K562 (cell line): ENCODE data around the gene SLC39A7. TPM values are rescaled to one million over a fixed set of nuclear protein-coding genes. Genes with fewer than 3 reads are reported as not detected.
A peak's percentile ranks its signal among the peaks of the same experiment; 100 is the strongest.

Experiments
- ATAC-seq: fragments of 200-7000 bp; cut with Tn5 transposase; 3 replicates; pipeline ENCODE4 v1.9.1; 2020; ENCODE audit warnings: moderate library complexity
- BruUV-seq: library from RNA; stranded (reverse); fragments of 400-500 nt; replicated peaks from 2 replicates; lab custom pipeline; 2021; lab: Mats Ljungman, UMichigan
- CTCF ChIA-PET: fragments of 300-600 bp; formaldehyde crosslinking; extraction: SDS; loops from one replicate; lab custom pipeline; 2021; ENCODE audit warnings: low intra/inter-chr PET ratio; lab: Yijun Ruan, JAX
- POLR2A ChIA-PET: fragments of 300-600, 350-650 bp; sonication (Branson Sonifier 250); formaldehyde crosslinking; extraction: SDS; loops from one replicate; lab custom pipeline; 2021; ENCODE audit warnings: antibody characterized with exemption, inconsistent platforms; lab: Yijun Ruan, JAX
- DNase-seq, 4 experiments: peaks; one replicate each; pipeline versions ENCODE4 v3.0.0 to v3.0.0-alpha.2; 2011 to 2018; ENCODE audit warnings: low spot score in 3 of 4, mixed read lengths in 3 of 4; ENCODE audit errors: extremely low read depth in 1 of 4
- FAIRE-seq: peaks from 2 replicates; lab custom pipeline; 2011; peaks lifted over from hg19 to GRCh38; lab: Jason Lieb, UNC
- H2AFZ ChIP-seq: 2 replicates; pipeline ENCODE4 v1.6.0; 2011; ENCODE audit warnings: low read depth, low read length, control low read depth, inconsistent platforms
- H3K27ac ChIP-seq: fragments of 200-600 bp; 3 replicates; pipeline ENCODE4 v1.8.0; 2011; ENCODE audit warnings: low read depth, mild to moderate bottlenecking, control low read depth, inconsistent platforms, low read length, moderate library complexity, mixed read lengths; ENCODE audit errors: extremely low read depth
- H3K27me3 ChIP-seq, 2 experiments: fragments of 300-600 bp in 1 of 2; 2 replicates in 1 of 2; 3 replicates in 1 of 2; pipeline versions ENCODE4 v1.6.0 to v1.8.0; 2011; ENCODE audit warnings: inconsistent platforms in 2 of 2, low read length in 2 of 2, mild to moderate bottlenecking in 1 of 2, mixed read lengths in 1 of 2, moderate library complexity in 1 of 2; ENCODE audit not compliant: control insufficient read depth in 2 of 2, insufficient read depth in 2 of 2
- H3K36me3 ChIP-seq: fragments of 300-600 bp; 3 replicates; pipeline ENCODE4 v1.8.0; 2011; ENCODE audit warnings: mild to moderate bottlenecking, low read length, inconsistent platforms; ENCODE audit not compliant: control insufficient read depth, insufficient read depth
- H3K4me1 ChIP-seq, 2 experiments: fragments of 200-600 bp in 1 of 2; replicated peaks in 1 of 2; 2 replicates in 1 of 2; 3 replicates in 1 of 2; pipeline versions ENCODE4 v1.5.1 to v1.8.0; 2011; ENCODE audit warnings: inconsistent platforms in 2 of 2, low read length in 2 of 2, mild to moderate bottlenecking in 1 of 2, mixed read lengths in 1 of 2, moderate library complexity in 1 of 2; ENCODE audit not compliant: control insufficient read depth in 2 of 2, insufficient read depth in 2 of 2
- H3K4me2 ChIP-seq: 2 replicates; pipeline ENCODE4 v1.6.1; 2011; ENCODE audit warnings: low read length, control low read depth, inconsistent platforms, mixed read lengths; ENCODE audit not compliant: insufficient read depth
- H3K4me3 ChIP-seq: fragments of 200-600 bp; sonication (generic), shearing (Covaris generic); 2 replicates; pipeline ENCODE4 v1.5.1; 2016; ENCODE audit warnings: control low read depth, inconsistent platforms
- H3K79me2 ChIP-seq: fragments of 200-600 bp; 3 replicates; pipeline ENCODE4 v1.8.0; 2011; ENCODE audit warnings: low read length, inconsistent platforms; ENCODE audit not compliant: control insufficient read depth, insufficient read depth
- H3K9ac ChIP-seq, 2 experiments: 2 replicates each; pipeline versions ENCODE4 v1.6.0 to v1.6.1; 2011; ENCODE audit warnings: low read depth in 2 of 2, low read length in 2 of 2, control low read depth in 1 of 2, inconsistent platforms in 1 of 2, mild to moderate bottlenecking in 1 of 2, mixed read lengths in 1 of 2; ENCODE audit not compliant: insufficient read depth in 1 of 2
- H3K9me1 ChIP-seq: one replicate; pipeline ENCODE4 v1.6.0; 2011; ENCODE audit warnings: inconsistent platforms, mild to moderate bottlenecking, low read length, moderate library complexity; ENCODE audit not compliant: control insufficient read depth, insufficient read depth
- H3K9me3 ChIP-seq: replicated peaks from 2 replicates; pipeline ENCODE4 v1.5.1; 2011; ENCODE audit warnings: low read depth, low read length, inconsistent platforms; ENCODE audit not compliant: control insufficient read depth, insufficient read depth
- H4K20me1 ChIP-seq: replicated peaks from 2 replicates; pipeline ENCODE4 v1.6.1; 2011; ENCODE audit warnings: low read length, inconsistent platforms, mixed read lengths; ENCODE audit not compliant: control insufficient read depth, insufficient read depth
- EHMT2 ChIP-seq: fragments of 450-650 bp; IDR thresholded peaks from 2 replicates; pipeline ENCODE4 v1.6.1; 2018; ENCODE audit warnings: antibody characterized with exemption
- FOXP1 ChIP-seq: sonication (generic); formaldehyde crosslinking; IDR thresholded peaks from 2 replicates; pipeline ENCODE4 v1.8.0; 2022; ENCODE audit warnings: mild to moderate bottlenecking, missing genetic modification reagents
- HDAC1 ChIP-seq, 2 experiments: fragments of 450-650 bp; IDR thresholded peaks; 2 replicates each; pipeline ENCODE4 v1.6.1; 2016 to 2017; ENCODE audit warnings: inconsistent platforms in 1 of 2, mild to moderate bottlenecking in 1 of 2, moderate library complexity in 1 of 2
- MAFF ChIP-seq: IDR thresholded peaks from 2 replicates; pipeline ENCODE4 v1.6.1; 2012; ENCODE audit warnings: low read length, improper control_type of control experiment
- MIER1 ChIP-seq: fragments of 450-650 bp; IDR thresholded peaks from 2 replicates; pipeline ENCODE4 v1.6.1; 2016; ENCODE audit warnings: antibody characterized with exemption, mild to moderate bottlenecking, low read depth
- NFIC ChIP-seq: fragments of 450-650 bp; IDR thresholded peaks from 2 replicates; pipeline ENCODE4 v1.6.1; 2017; ENCODE audit warnings: mild to moderate bottlenecking, inconsistent platforms
- NR2C1 ChIP-seq, 2 experiments: fragments of 450-650 bp; IDR thresholded peaks; 2 replicates each; pipeline ENCODE4 v1.6.1; 2017; ENCODE audit warnings: mild to moderate bottlenecking in 2 of 2, antibody characterized with exemption in 1 of 2, inconsistent platforms in 1 of 2, missing compliant biosample characterization in 1 of 2, missing genetic modification characterization in 1 of 2
- NR2C2 ChIP-seq, 2 experiments: fragments of 200-800 bp in 1 of 2; sonication (Bioruptor generic) in 1 of 2; sonication (generic) in 1 of 2; formaldehyde crosslinking in 1 of 2; IDR thresholded peaks; 2 replicates each; pipeline versions ENCODE4 v1.6.1 to v1.8.0; 2016 to 2022; ENCODE audit warnings: mild to moderate bottlenecking in 1 of 2, missing compliant biosample characterization in 1 of 2, missing genetic modification characterization in 1 of 2, missing genetic modification reagents in 1 of 2
- NR2F6 ChIP-seq: fragments of 450-650 bp; formaldehyde crosslinking; IDR thresholded peaks from 2 replicates; pipeline ENCODE4 v1.4.0; 2020; ENCODE audit warnings: mild to moderate bottlenecking
- RBM15 ChIP-seq: fragments of 200-400 bp; formaldehyde crosslinking; IDR thresholded peaks from 2 replicates; pipeline ENCODE4 v1.6.1; 2018; ENCODE audit warnings: mild to moderate bottlenecking, low read length, moderate library complexity; ENCODE audit not compliant: insufficient read depth
- SREBF2 ChIP-seq: sonication (generic); formaldehyde crosslinking; IDR thresholded peaks from 2 replicates; pipeline ENCODE4 v1.4.0; 2020; ENCODE audit warnings: mild to moderate bottlenecking, missing genetic modification reagents
- ZNF143 ChIP-seq: sonication (generic); formaldehyde crosslinking; IDR thresholded peaks from 2 replicates; pipeline ENCODE4 v1.9.0; 2022; ENCODE audit warnings: mild to moderate bottlenecking, missing genetic modification reagents
- ZNF282 ChIP-seq: sonication (generic); formaldehyde crosslinking; IDR thresholded peaks from 2 replicates; pipeline ENCODE4 v1.8.1; 2023; ENCODE audit warnings: missing genetic modification reagents
- ZNF699 ChIP-seq: fragments of 250-450 bp; sonication (Bioruptor Pico); IDR thresholded peaks from 2 replicates; pipeline ENCODE4 v1.8.0; 2021; ENCODE audit warnings: mild to moderate bottlenecking, moderate library complexity; ENCODE audit not compliant: insufficient replicate concordance
- WGBS: fragments of 100-300 bp; shearing (Covaris generic); methylation state at CpG from one replicate; pipeline ENCODE4 v1.1.6; 2016; ENCODE audit warnings: low coverage, mixed read lengths; ENCODE audit not compliant: insufficient coverage; ENCODE audit errors: missing lambda C conversion rate; 5-methylcytosine and 5-hydroxymethylcytosine counted together
- in situ Hi-C: fragments of 300-500 bp; cut with MboI; formaldehyde crosslinking; loops from 4 replicates; pipeline ENCODE4 v1.15.0; 2018; ENCODE audit warnings: inconsistent platforms, mixed read lengths
- intact Hi-C: fragments of 100-400 bp; cut with micrococcal nuclease; formaldehyde crosslinking; loops from 2 replicates; pipeline ENCODE4 v1.14.2; 2022
- polyA plus RNA-seq, 8 experiments: library from polyadenylated mRNA; depleted of rRNA in 4 of 8; stranded (reverse) in 5 of 8; unstranded in 3 of 8; fragments of >200 nt; fragmentation: Nextera tagmentation in 2 of 8; fragmentation: Illumina TruSeq in 1 of 8; extraction: Ambion mirVana in 2 of 8; extraction: Trizol in 1 of 8; gene quantifications; 2 replicates each; pipeline versions ENCODE4 v1.2.1 to v1.2.3, GENCODE V29; 2011 to 2014; ENCODE audit warnings: inconsistent platforms in 1 of 8, missing spikeins in 1 of 8
- total RNA-seq, 7 experiments: library from RNA; depleted of rRNA in 6 of 7; stranded (reverse); fragments of >200 nt in 6 of 7; fragmentation: Illumina TruSeq in 2 of 7; extraction: Trizol in 2 of 7; gene quantifications; 2 replicates each; pipeline versions ENCODE4 v1.2.1 to v1.2.3, GENCODE V29; 2011 to 2021; ENCODE audit warnings: low replicate concordance in 1 of 7
- TF ChIP-seq, protein P1 (sequence below): fragments of 250-450 bp; sonication (Bioruptor Pico); IDR thresholded peaks from 2 replicates; pipeline ENCODE4 v1.4.0; 2020; ENCODE audit warnings: borderline replicate concordance
- TF ChIP-seq, protein P2 (sequence below): sonication (generic); formaldehyde crosslinking; IDR thresholded peaks from 2 replicates; pipeline ENCODE4 v1.8.0; 2022; ENCODE audit warnings: missing genetic modification reagents, mild to moderate bottlenecking, moderate library complexity, borderline replicate concordance

Gene SLC39A7
- total and polyA plus RNA-seq, 9 of the 15 experiments (the other 6 are each of a cell fraction or from before 2014, with no cell fraction given): 21.7 to 169 (median 121) TPM

- TF ChIP-seq MAFF (no peak), RBM15 (no peak), ZNF699 (CRISPR knock-in tag) (no peak)
Observed at GRCh38 chr6:33194431-33194979, 6.2 kb upstream of the SLC39A7 start (continued).

DNA sequence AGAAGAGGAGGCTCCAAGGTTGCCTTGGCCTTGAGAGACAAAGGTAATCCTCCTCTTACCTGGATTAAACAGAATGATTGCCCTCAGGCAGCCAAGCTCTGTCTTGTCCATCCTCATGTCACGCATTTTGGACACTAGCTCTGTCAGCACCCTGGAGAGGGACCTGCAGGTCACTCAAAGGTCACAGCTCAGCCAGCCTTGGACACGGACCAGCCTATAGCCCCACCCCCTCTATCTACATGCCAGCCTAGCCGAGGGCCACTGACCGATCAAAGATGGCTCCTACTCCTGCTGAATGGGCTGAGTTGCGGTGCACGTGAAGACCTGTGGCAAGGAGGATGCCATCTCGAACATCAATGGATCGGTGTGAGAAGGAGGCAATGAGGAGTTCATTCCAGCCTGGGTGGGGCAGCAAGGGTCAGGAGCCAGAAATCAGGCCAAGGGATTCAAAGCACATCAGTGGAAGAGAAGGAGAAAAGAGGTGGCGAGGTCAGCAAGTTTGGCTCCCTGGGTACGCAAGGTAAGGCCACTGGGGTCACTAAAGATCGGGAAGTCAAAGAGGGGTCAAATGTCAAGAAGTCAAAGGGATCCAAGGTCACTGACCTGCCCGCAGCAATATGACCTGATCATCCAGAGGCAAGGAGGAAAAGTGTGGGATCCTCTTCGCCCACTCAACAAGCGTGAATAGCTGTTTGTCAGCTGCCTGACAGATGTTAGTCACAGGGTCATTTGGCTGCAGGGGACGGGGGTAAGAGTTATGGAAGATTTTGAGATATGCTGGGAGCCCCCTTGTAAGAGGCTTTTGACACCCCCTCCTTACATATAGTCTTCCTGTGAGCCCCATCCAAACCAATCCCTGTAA is 5.1 kb upstream of the SLC39A7 start:
- Histone ChIP-seq H3K36me3 (peaks cover 35% of the 10 kb centered on the region; the same call in 2 of the 3 replicates), H3K4me3 (no peak overlapping the region), H3K27me3 (peaks cover 11% of the 10 kb centered on the region in 2 experiments; a peak in 4 of 5 replicates), H3K9me1 (peaks cover 7% of the 10 kb centered on the region), H2AFZ (no peak overlapping the region), H3K79me2 (peaks cover 26% of the 10 kb centered on the region), H3K4me2 (no peak overlapping the region), H4K20me1 (peaks cover 6% of the 10 kb centered on the region; the same call in 1 of the 2 replicates), H3K27ac (no peak overlapping the region), H3K4me1 (peaks cover 17 to 34% of the 10 kb centered on the region in 2 experiments; a peak in 4 of 5 replicates), H3K9ac (peak overlapping the region in 1 of 2 experiments; percentile 57; a peak in 1 of 4 replicates), H3K9me3 (no peaks in the 10 kb centered on the region)
- ATAC-seq (no peak), FAIRE-seq (no peak), DNase-seq (peak in 3 of 4 experiments; percentile 55 to 59 (median 56))
- ChIA-PET POLR2A (interaction anchor here (0.9 to 1.1 kb wide), 2 partner anchors 8 to 9 kb away, joined by 3 to 4 read pairs; partner anchors contain the start of gene HSD17B8), CTCF (interaction anchor here (0.6 kb wide), 3 partner anchors 69 to 200 kb away, joined by 3 read pairs; no protein-coding TSS in a partner anchor)
- 77% methylated on average over 15 of the region's 15 CpGs for WGBS
- BruUV-seq: no TSS peak
- intact Hi-C loops (loop anchor here (2.0 kb wide), 1 partner anchor 35 kb away; no protein-coding TSS in a partner anchor), in situ Hi-C loops (no loop called here)
- TF ChIP-seq NR2C2 (CRISPR knock-in tag; IDR thresholded peaks at IDR 0.05) (0 out of 2 replicates have a peak, but pooled peaks have one; percentile 57), NR2C2 (tag; IDR thresholded peaks at IDR 0.05) (peak; percentile 64), NR2C1 (IDR thresholded peaks at IDR 0.05) (peak; percentile 72), NR2C1 (tag; IDR thresholded peaks at IDR 0.05) (peak; percentile 62), ZNF143 (CRISPR knock-in tag) (0 out of 2 replicates have a peak, but pooled peaks have one; percentile 27), NR2F6 (0 out of 2 replicates have a peak, but pooled peaks have one; percentile 54), NFIC (peak; percentile 52; the same call in 1 of the 2 replicates), FOXP1 (0 out of 2 replicates have a peak, but pooled peaks have one; percentile 26), SREBF2 (CRISPR knock-in tag) (no peak), EHMT2 (peak; percentile 94), MIER1 (peak; percentile 91), HDAC1 (IDR thresholded peaks at IDR 0.05) (peak in 1 of 2 experiments; percentile 12; a peak in 1 of 4 replicates), ZNF282 (CRISPR knock-in tag) (0 out of 2 replicates have a peak, but pooled peaks have one; percentile 40)
- TF ChIP-seq, protein P1, sequence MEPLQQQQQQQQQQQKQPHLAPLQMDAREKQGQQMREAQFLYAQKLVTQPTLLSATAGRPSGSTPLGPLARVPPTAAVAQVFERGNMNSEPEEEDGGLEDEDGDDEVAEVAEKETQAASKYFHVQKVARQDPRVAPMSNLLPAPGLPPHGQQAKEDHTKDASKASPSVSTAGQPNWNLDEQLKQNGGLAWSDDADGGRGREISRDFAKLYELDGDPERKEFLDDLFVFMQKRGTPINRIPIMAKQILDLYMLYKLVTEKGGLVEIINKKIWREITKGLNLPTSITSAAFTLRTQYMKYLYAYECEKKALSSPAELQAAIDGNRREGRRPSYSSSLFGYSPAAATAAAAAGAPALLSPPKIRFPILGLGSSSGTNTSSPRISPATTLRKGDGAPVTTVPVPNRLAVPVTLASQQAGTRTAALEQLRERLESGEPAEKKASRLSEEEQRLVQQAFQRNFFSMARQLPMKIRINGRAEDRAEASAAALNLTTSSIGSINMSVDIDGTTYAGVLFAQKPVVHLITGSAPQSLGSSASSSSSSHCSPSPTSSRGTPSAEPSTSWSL (CRISPR knock-in tag): no peak
- TF ChIP-seq, protein P2, sequence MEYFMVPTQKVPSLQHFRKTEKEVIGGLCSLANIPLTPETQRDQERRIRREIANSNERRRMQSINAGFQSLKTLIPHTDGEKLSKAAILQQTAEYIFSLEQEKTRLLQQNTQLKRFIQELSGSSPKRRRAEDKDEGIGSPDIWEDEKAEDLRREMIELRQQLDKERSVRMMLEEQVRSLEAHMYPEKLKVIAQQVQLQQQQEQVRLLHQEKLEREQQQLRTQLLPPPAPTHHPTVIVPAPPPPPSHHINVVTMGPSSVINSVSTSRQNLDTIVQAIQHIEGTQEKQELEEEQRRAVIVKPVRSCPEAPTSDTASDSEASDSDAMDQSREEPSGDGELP: no peak; the same call in 1 of the 2 replicates
